Measurements from ENCODE around the gene SCYL3.

The SCYL3 gene

GRCh38 chr1:169878498-169878897, 15.2 kb downstream of the SCYL3 start:
- TF ChIP-seq EZH2 (optimal IDR thresholded peaks at IDR 0.05; ENCODE audit: low read depth, low read length) (no peak), CTCF (IDR thresholded peaks at IDR 0.05; ENCODE audit: low read length) (no peak), EZH2phosphoT487 (IDR thresholded peaks at IDR 0.05; ENCODE audit: low read length) (no peak)
- H4K20me1 ChIP-seq (ENCODE audit: insufficient read depth, low read length), result no peaks in the 10 kb centered on the region
- no peaks in the 10 kb centered on the region for H3K9me2 ChIP-seq (replicated peaks; ENCODE audit: insufficient read depth, low read length)
- H2AFZ ChIP-seq (ENCODE audit: low read length), result no peak overlapping the region
- no peak overlapping the region for H3K4me2 ChIP-seq (ENCODE audit: low read depth, low read length)
- no peak overlapping the region for H3K9ac ChIP-seq (ENCODE audit: low read length)
- H3F3A ChIP-seq (ENCODE audit: insufficient read depth, low read length), result no peaks in the 10 kb centered on the region
- H3K4me3 ChIP-seq (ENCODE audit: low read length), result no peak overlapping the region
- DNase-seq, result no peak
- no peaks in the 10 kb centered on the region for H3K4me1 ChIP-seq (ENCODE audit: low read length)
- H3K27ac ChIP-seq (ENCODE audit: low read length), result no peak overlapping the region
- no peaks in the 10 kb centered on the region for H3K27me3 ChIP-seq (replicated peaks; ENCODE audit: insufficient read depth, low read length)
- no peaks in the 10 kb centered on the region for H3K9me3 ChIP-seq (replicated peaks; ENCODE audit: insufficient read depth, low read length)
- peaks cover 10% of the 10 kb centered on the region; the same call in 1 of the 2 replicates for H3K79me2 ChIP-seq (ENCODE audit: low read length)
- 0 out of 2 replicates have a peak, but pooled peaks cover 9% of the 10 kb centered on the region for H3K36me3 ChIP-seq (replicated peaks; ENCODE audit: insufficient read depth, low read length)

GRCh38 chr1:169877800-169878491, 15.8 kb downstream of the SCYL3 start:
- H3K9me3 ChIP-seq (replicated peaks; ENCODE audit: insufficient read depth, low read length), result no peaks in the 10 kb centered on the region
- no peak overlapping the region for H3K4me2 ChIP-seq (ENCODE audit: low read depth, low read length)
- 0 out of 2 replicates have a peak, but pooled peaks cover 12% of the 10 kb centered on the region for H3K36me3 ChIP-seq (replicated peaks; ENCODE audit: insufficient read depth, low read length)
- H3F3A ChIP-seq (ENCODE audit: insufficient read depth, low read length), result no peaks in the 10 kb centered on the region
- H3K9me2 ChIP-seq (replicated peaks; ENCODE audit: insufficient read depth, low read length), result no peaks in the 10 kb centered on the region
- no peak overlapping the region for H3K27ac ChIP-seq (ENCODE audit: low read length)
- no peaks in the 10 kb centered on the region for H3K27me3 ChIP-seq (replicated peaks; ENCODE audit: insufficient read depth, low read length)
- H2AFZ ChIP-seq (ENCODE audit: low read length), result no peak overlapping the region
- H4K20me1 ChIP-seq (ENCODE audit: insufficient read depth, low read length), result no peaks in the 10 kb centered on the region
- H3K4me1 ChIP-seq (ENCODE audit: low read length), result no peaks in the 10 kb centered on the region
- no peak overlapping the region for H3K4me3 ChIP-seq (ENCODE audit: low read length)
- H3K79me2 ChIP-seq (ENCODE audit: low read length), result 0 out of 2 replicates have a peak, but pooled peaks cover 6% of the 10 kb centered on the region
- no peak for DNase-seq
- no peak overlapping the region for H3K9ac ChIP-seq (ENCODE audit: low read length)
- TF ChIP-seq CTCF (IDR thresholded peaks at IDR 0.05; ENCODE audit: low read length) (no peak), EZH2 (optimal IDR thresholded peaks at IDR 0.05; ENCODE audit: low read depth, low read length) (no peak), EZH2phosphoT487 (IDR thresholded peaks at IDR 0.05; ENCODE audit: low read length) (no peak)

GRCh38 chr1:169874229-169874628, 19.5 kb downstream of the SCYL3 start:
- H3K79me2 ChIP-seq (ENCODE audit: low read length), result 0 out of 2 replicates have a peak, but pooled peaks cover 3% of the 10 kb centered on the region
- H4K20me1 ChIP-seq (ENCODE audit: insufficient read depth, low read length), result no peaks in the 10 kb centered on the region
- TF ChIP-seq EZH2 (optimal IDR thresholded peaks at IDR 0.05; ENCODE audit: low read depth, low read length) (no peak), EZH2phosphoT487 (IDR thresholded peaks at IDR 0.05; ENCODE audit: low read length) (no peak), CTCF (IDR thresholded peaks at IDR 0.05; ENCODE audit: low read length) (no peak)
- H3F3A ChIP-seq (ENCODE audit: insufficient read depth, low read length), result no peaks in the 10 kb centered on the region
- no peaks in the 10 kb centered on the region for H3K27me3 ChIP-seq (replicated peaks; ENCODE audit: insufficient read depth, low read length)
- H3K9me2 ChIP-seq (replicated peaks; ENCODE audit: insufficient read depth, low read length), result no peaks in the 10 kb centered on the region
- H3K36me3 ChIP-seq (replicated peaks; ENCODE audit: insufficient read depth, low read length), result 0 out of 2 replicates have a peak, but pooled peaks cover 26% of the 10 kb centered on the region
- H3K27ac ChIP-seq (ENCODE audit: low read length), result no peak overlapping the region
- H2AFZ ChIP-seq (ENCODE audit: low read length), result no peak overlapping the region
- no peak for DNase-seq
- H3K9ac ChIP-seq (ENCODE audit: low read length), result no peak overlapping the region
- H3K4me3 ChIP-seq (ENCODE audit: low read length), result no peak overlapping the region
- no peaks in the 10 kb centered on the region for H3K4me1 ChIP-seq (ENCODE audit: low read length)
- H3K9me3 ChIP-seq (replicated peaks; ENCODE audit: insufficient read depth, low read length), result no peaks in the 10 kb centered on the region
- H3K4me2 ChIP-seq (ENCODE audit: low read depth, low read length), result no peak overlapping the region
